Right ventricle myocardium inferior (tissue), 1 donor: ENCODE measurements around the gene MED14. TPM values are rescaled to one million over a fixed set of nuclear protein-coding genes. Genes with fewer than 3 reads are reported as not detected.
A peak's percentile ranks its signal among the peaks of the same experiment; 100 is the strongest.
"Not testable (repeated sequence)": the region's sequence is repeated elsewhere in the genome, so short reads cannot be mapped to it uniquely, and the experiment has no call there.

Experiments used
- ATAC-seq: fragments of 200-7000 bp; cut with Tn5 transposase; one replicate; pipeline ENCODE4 v1.9.1; 2020; ENCODE audit warnings: mild to moderate bottlenecking, moderate library complexity
- DNase-seq: peaks from one replicate; pipeline ENCODE4 v3.0.0; 2021; ENCODE audit errors: missing footprints
- intact Hi-C: fragments of 100-400 bp; cut with DNase I; formaldehyde crosslinking; loops from one replicate; pipeline ENCODE4 v1.11.0; 2022
- long read RNA-seq: library from polyadenylated mRNA; unstranded; transcript quantifications from one replicate; pipeline ENCODE4 v2.0.0, GENCODE V29; 2021
- total RNA-seq: library from RNA; stranded (reverse); fragmentation: NEBNext Ultra II Directional; extraction: Animal tissue kit (Norgen Biotek cat#: 25700); gene quantifications from one replicate; pipeline ENCODE4 v1.2.1, GENCODE V29; 2021
- donor health status: DM: no; HTN: yes; CAD: no; lungs with severe emphysema.

Gene MED14
- total RNA-seq, result 26.3 TPM
- long read RNA-seq, full-length matches to known transcripts, result 3 of 6 reads
- long read RNA-seq, partial matches to known transcripts, result 2 of 6 reads
- long read RNA-seq, other reads (novel, unspliced or antisense), result 1 of 6 reads

DNA sequence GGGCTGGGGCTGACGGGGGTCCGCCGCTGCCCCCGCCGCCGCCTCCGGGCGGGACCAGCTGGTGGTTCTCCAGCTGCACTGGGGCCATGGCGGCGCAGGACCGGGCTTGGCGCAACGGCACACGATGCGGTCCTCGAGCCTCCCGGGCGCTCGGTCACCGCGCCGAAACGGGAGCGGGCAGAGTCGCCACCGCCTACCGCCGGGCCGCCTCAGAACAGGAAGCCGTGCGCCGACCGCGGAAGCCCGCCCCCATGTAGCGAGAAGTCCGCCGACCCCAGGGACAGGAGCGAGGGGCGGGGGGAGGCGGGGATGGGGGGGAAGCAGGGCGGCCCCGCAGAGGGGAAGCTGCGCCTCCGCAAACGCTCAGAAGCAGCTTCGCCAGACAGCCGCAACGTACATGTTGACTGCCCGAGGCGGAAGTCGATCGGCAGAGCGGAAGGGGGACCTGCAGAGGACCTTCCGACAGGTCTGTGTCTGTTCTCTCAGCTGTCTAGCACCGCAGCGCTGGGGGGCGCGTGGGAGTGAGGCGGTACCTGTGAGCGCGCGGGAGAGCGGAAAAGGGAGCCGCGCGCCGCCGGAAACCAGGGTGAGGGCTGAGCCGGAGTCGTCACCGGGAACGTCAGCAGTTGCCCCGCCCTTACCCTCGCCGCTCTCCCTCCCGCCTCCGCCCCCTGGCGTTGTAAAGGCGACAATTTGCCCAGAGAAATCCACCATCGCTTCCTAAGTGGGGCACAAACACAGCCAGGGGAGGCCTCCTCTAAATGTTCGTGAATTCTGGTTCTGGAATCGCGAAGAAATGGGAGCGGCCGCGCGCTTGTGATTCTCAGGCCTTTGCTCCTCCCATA, at the start of gene MED14:
MED14 (minus strand) TSS at position 218 of the 845 bp plus-strand sequence; CDS start at position 88, 130 bp downstream.
- intact Hi-C loops, result loop anchor here (1.0 to 10.0 kb wide), 2 partner anchors 20 to 81 kb away; no protein-coding TSS in a partner anchor
- DNase-seq (peak; percentile 89), ATAC-seq (peak; percentile 99)

DNA sequence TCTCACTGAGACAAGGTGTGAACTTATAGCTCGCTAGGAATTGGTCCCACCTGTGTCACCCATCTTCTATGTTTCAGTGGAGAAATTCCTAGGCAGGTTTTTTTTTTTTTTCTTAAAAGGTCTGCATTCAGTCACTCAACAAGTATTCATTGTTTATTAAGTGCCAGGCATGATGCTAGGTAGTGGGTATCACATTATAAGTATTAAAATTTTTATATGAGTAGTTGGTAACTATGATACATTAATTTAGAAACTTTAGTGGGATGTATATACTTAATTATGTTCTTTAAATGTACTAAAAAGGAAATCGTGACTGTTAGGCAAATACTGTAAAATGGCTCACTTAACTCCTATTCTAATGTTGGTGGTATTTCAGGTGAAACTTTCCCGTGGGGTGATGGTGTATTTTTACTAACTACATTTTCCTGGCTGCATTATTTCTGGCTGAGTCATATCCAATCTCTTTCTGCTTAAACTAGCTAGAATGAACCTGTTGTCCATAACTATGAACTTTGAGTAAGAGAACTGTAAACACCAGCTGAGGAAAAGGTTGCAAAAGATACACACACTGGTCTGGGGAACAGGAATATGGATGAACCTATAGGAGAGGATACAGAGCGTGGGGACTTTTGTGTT, 49.3 kb upstream of the MED14 start:
- ATAC-seq (no peak), DNase-seq (no peak)
- intact Hi-C loops, result no loop called here

- ATAC-seq, DNase-seq, intact Hi-C loops: not testable (repeated sequence)
Measured at GRCh38 chrX:40782644-40783259, 47.4 kb upstream of the MED14 start.

GRCh38 chrX:40780951-40781350, 45.6 kb upstream of the MED14 start:
- DNase-seq (no peak), ATAC-seq (no peak)
- intact Hi-C loops, result no loop called here

- DNase-seq, result no peak
- peak; percentile 56 for ATAC-seq
- intact Hi-C loops, result no loop called here
Measured at GRCh38 chrX:40780082-40780481, 44.7 kb upstream of the MED14 start.

DNA sequence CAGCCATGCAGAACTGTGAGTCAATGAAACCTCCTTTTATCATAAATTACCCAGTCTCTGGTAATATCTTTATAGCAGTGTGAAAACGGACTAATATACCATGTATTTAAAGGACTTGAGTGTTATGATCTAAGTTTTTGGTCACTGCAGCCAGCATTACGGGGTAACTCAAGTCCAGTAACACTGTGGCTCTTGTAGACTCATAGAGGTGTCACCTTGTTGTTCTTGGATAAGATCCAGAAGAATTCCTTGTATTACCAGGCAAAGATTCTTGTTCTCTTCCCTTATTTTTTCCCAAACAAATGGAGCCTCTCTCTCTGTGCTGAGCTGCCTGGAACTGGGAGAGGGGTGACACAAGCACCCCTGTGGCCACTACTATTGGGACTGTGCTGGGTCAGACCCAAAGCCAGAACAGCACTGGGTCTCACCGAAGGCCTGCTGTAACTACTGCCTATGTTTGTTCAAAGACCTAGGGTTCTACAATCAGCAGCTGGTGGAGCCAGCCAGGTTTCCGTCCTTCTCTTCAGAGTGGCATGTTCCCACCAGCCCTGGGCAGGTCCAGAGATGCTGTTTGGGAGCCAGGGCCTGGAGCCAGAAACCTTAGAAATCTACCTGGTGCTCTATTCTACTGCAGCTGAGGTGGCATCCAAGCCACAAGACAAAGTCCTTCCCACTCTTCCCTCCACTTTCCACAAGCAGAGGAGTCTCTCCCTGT, 43.7 kb upstream of the MED14 start:
- ATAC-seq (no peak), DNase-seq (no peak)
- intact Hi-C loops, result no loop called here

DNA sequence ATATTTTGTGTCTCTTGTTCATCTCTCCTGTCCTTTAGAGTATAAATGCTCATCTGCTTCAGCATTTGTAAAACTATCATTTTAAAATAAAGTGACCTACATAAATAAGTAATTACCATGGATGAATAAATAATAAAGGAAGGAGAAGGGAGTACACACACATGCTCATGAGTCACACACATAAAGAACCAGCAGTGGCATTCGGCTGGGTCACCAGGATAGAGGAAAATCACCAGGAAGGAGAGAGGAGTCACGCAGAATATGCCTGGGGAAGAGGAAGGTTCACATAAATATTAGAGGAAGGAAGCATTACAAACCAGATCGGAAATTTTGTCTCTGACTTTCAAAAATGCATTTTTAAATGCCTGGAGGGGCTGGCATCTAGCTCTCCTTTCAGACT, 38.5 kb upstream of the MED14 start:
- intact Hi-C loops, result no loop called here
- no peak for ATAC-seq
- no peak for DNase-seq

DNA sequence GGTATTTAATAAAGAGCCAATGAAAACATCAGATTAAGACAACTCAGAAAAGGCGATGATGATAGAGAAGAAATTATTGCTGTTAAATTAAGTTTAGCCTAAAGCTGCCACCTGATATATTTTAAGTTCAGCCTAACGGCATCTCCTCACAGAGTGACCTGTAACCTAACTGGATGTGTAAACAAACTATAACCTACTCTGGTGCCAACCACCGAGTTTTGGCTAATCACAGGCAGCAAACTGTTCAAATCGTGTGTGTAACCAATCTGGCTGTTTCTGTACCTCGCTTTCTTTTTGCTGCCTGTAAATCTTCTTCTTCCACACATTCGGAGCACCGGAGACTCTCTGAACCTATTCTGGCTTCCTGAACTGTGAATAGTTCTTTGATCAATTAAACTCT, 37.8 kb upstream of the MED14 start:
- intact Hi-C loops, result no loop called here
- ATAC-seq, result no peak
- DNase-seq, result no peak

DNA sequence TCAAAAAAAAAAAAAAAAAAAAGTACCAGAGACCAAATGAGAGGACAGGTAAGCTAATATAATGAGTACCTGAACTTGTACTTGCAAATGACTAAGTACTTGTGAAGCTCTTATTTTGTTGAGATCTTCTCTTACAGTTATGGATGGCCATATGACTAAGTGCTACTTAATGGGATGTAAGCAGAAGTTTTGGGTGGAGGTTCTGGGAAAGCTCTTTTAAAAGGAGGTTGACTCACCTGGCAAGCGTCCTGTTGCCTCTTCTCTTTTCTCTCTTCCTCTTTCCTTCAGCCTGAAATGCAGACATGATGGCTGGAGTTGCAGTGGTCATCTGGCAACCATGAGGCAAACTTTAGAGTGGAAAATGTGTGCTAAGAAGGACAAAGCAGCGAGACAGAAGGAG, 36.9 kb upstream of the MED14 start:
- ATAC-seq, result no peak
- DNase-seq, result no peak
- intact Hi-C loops, result no loop called here

DNA sequence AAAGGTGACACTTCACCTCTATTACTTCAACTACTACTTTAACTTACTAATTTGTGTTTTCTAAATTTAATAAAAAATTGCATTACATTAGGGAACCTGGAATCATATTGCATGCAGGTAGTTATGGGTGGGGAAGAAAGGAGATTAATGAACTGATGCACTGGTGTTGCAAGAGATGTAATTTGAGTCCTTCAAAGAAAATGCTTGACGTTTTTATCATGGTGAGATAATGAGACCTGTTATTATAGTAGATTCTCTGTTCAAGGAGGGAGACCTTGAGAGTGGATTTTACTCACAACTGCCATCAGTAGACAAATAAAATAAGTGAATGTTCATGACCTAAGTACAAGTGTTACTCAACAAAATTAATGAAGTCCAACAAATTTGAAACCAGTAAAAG, 26.4 kb upstream of the MED14 start:
- no peak for ATAC-seq
- no peak for DNase-seq
- intact Hi-C loops, result no loop called here

- intact Hi-C loops, result no loop called here
- DNase-seq, result no peak
- ATAC-seq, result no peak
Measured at GRCh38 chrX:40759374-40759773, 24.0 kb upstream of the MED14 start.

DNA sequence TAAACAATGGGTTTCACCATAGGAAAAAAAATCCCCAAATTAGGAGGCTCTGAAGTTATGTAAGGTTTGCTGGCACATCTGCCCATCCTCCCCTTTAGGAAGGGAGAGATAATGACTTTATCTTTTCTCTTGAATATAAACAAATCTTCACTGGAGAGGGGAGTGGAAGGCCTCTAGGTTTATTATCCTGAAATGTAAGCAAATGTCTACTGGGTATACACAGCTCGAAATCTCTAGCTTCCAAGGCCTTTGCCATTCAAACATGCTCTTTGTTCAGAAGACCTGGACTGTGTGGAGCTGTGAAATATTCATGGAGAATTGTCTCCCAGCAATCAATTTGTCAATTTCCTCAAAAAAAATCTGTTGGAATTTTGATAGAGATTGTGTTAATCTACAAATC, 21.7 kb upstream of the MED14 start:
- no peak for DNase-seq
- no peak for ATAC-seq
- intact Hi-C loops, result no loop called here

- peak; percentile 58 for DNase-seq
- peak; percentile 91 for ATAC-seq
- intact Hi-C loops, result loop anchor here (1.0 kb wide), 1 partner anchor 20 kb away; the partner anchor contains the start of gene MED14
Measured at GRCh38 chrX:40755291-40756249, 20.2 kb upstream of the MED14 start.

DNA sequence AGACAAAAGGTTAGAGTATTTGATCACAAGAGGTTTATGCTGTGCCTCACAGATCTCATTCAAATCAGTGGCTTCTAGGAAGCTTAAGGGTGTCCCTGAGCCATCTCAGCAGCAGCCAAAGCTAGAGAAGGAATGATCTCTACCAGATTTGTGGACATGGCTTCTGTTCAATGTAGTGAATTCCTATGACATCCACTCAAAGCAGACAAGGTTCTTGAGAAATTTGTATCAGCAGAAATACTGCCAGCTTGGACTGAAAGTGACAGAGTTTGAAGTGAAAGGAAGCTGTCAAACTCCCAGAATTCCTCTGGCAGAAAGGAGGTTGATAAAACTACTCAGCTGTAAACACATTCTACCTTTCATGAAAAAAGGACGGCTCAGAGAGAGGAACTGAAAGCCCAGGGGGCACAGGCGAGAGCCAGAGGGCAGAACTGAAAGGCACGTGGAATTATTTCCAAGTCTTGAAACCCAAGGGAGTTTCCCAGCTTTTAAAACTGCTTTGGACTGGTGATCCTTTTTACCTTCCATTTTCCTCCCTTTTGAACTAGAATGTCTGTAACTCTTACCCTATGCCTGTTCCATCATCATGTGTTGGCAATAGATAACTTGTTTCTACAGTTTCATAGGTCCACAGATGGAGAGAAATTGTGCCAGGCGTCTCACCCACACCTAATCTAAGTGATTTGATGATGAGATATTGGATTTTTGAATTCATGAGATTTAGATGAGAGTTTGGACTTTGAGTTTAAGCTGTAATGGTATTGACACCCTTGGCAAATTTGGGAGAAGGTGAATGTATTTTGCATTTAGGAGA, 14.5 kb upstream of the MED14 start:
- intact Hi-C loops, result no loop called here
- ATAC-seq (no peak), DNase-seq (no peak)

GRCh38 chrX:40748977-40749376, 13.6 kb upstream of the MED14 start:
- DNase-seq (no peak), ATAC-seq (no peak)
- intact Hi-C loops, result no loop called here

- DNase-seq, result no peak
- ATAC-seq, result no peak
- intact Hi-C loops, result no loop called here
Measured at GRCh38 chrX:40746521-40746920, 11.2 kb upstream of the MED14 start.

DNA sequence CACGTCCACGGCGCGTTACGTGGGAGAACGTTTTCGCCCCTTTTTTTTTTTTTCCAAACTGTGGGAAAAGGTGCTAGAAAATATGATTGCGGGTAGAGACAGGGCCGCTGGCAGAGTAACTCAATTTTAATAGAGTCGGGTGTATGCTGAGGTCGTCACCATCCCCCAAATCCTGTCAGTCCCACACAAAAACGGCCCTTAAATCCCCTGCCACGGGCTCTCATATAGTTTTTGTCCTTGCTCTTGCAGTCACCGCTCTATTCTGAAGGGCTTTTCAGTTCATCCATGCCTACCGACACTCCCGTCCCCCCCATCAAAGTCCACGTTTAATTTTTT, 796 bp upstream of the MED14 start:
- ATAC-seq, result peak; percentile 10
- intact Hi-C loops, result loop anchor here (10.0 kb wide), 1 partner anchor 81 kb away; no protein-coding TSS in a partner anchor
- no peak for DNase-seq
